GM19239 (cell line): ENCODE measurements around the gene SH2B2.

Source experiments
- DNase-seq: peaks from one replicate; pipeline ENCODE4 v3.0.0; 2011; ENCODE audit warnings: low spot score; ENCODE audit not compliant: insufficient read length
- FAIRE-seq: peaks from 2 replicates; lab custom pipeline; 2011; peaks lifted over from hg19 to GRCh38; lab: Jason Lieb, UNC

The SH2B2 gene

GRCh38 chr7:102286237-102287110 is at the start of gene SH2B2:
SH2B2 (plus strand) TSS chr7:102286868; CDS start chr7:102300551, 13,683 bp downstream.
- DNase-seq (no peak), FAIRE-seq (no peak)

GRCh38 chr7:102239206-102239820 is 47.4 kb upstream of the SH2B2 start:
- FAIRE-seq = no peak
- no peak for DNase-seq

- no peak for FAIRE-seq
These were observed 45.2 kb upstream of the SH2B2 start for GRCh38 chr7:102241431-102241830.

GRCh38 chr7:102244601-102245000 is 42.1 kb upstream of the SH2B2 start:
- no peak for DNase-seq
- FAIRE-seq = no peak

More at GRCh38 chr7:102241431-102241830, 45.2 kb upstream of the SH2B2 start:
- no peak for DNase-seq

- FAIRE-seq (no peak), DNase-seq (no peak)
These were observed 38.6 kb upstream of the SH2B2 start for GRCh38 chr7:102248081-102248455.

GRCh38 chr7:102248456-102249395 is 37.9 kb upstream of the SH2B2 start:
- FAIRE-seq (no peak), DNase-seq (no peak)

GRCh38 chr7:102251531-102252365 is 34.9 kb upstream of the SH2B2 start:
- no peak for FAIRE-seq

GRCh38 chr7:102252366-102252982 is 34.2 kb upstream of the SH2B2 start:
- no peak for FAIRE-seq
- no peak for DNase-seq

More at GRCh38 chr7:102251531-102252365, 34.9 kb upstream of the SH2B2 start:
- DNase-seq = no peak

- DNase-seq (no peak), FAIRE-seq (no peak)
These were observed 33.3 kb upstream of the SH2B2 start for GRCh38 chr7:102253066-102253972.

GRCh38 chr7:102253973-102254370 is 32.7 kb upstream of the SH2B2 start:
- FAIRE-seq = no peak
- no peak for DNase-seq

GRCh38 chr7:102254521-102254920 is 32.1 kb upstream of the SH2B2 start:
- FAIRE-seq = no peak
- DNase-seq = no peak

- DNase-seq (no peak), FAIRE-seq (no peak)
These were observed 31.2 kb upstream of the SH2B2 start for GRCh38 chr7:102255501-102255900.

GRCh38 chr7:102255916-102256315 is 30.8 kb upstream of the SH2B2 start:
- DNase-seq = no peak
- no peak for FAIRE-seq

- FAIRE-seq = no peak
These were observed 28.5 kb upstream of the SH2B2 start for GRCh38 chr7:102258073-102258748.

GRCh38 chr7:102258749-102259107 is 27.9 kb upstream of the SH2B2 start:
- FAIRE-seq (no peak), DNase-seq (no peak)

More at GRCh38 chr7:102258073-102258748, 28.5 kb upstream of the SH2B2 start:
- DNase-seq = no peak

- DNase-seq (no peak), FAIRE-seq (no peak)
These were observed 25.8 kb upstream of the SH2B2 start for GRCh38 chr7:102260856-102261255.

- no peak for DNase-seq
- no peak for FAIRE-seq
These were observed 25.2 kb upstream of the SH2B2 start for GRCh38 chr7:102261451-102261850.

GRCh38 chr7:102262546-102262945 is 24.1 kb upstream of the SH2B2 start:
- no peak for FAIRE-seq
- no peak for DNase-seq
